Dermis blood vessel endothelial cell (primary cell): ENCODE measurements around the gene SNX14. TPM values are rescaled to one million over a fixed set of nuclear protein-coding genes. Genes with fewer than 3 reads are reported as not detected.

Experiments used
- DNase-seq: peaks from one replicate; pipeline ENCODE4 v3.0.0; 2010
- total RNA-seq: library from RNA; depleted of rRNA; stranded (reverse); fragments of >200 nt; gene quantifications from 2 replicates; pipeline ENCODE4 v1.2.3, GENCODE V29; 2014

Gene SNX14
- total RNA-seq, 1 donor from 2014 or later: 159 TPM

DNA sequence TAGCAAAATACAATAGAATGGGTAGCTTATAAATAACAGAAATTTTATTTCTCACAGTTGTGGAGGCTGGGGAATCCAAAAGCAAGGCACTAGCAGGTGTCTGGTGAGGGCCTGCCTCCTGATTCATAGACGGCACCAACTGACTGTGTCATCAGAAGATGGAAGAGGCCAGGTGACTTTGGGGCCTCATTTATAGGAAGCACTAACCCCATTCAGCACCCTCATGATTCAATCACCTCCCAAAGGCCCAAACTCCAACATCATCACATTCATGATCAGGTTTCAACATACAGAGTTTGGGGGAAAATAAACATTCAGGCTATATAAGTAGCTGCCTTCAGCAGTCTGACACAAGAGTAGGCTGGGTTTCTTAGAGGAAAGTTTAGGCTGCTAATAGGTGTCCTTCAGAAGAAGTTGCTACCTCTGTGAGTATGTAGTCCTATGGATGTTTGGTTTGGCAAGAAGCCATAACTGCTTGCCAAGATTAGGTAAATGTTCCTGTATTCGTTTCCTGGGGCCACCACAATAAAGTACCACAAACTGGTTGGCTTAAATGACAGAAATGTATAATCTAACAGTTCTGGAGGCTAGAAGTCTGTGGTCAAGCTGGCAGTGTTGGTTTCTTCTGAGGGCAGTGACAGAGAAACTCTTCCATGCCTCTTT lies 94.9 kb downstream of the SNX14 start:
- peak; percentile 72 for DNase-seq

DNA sequence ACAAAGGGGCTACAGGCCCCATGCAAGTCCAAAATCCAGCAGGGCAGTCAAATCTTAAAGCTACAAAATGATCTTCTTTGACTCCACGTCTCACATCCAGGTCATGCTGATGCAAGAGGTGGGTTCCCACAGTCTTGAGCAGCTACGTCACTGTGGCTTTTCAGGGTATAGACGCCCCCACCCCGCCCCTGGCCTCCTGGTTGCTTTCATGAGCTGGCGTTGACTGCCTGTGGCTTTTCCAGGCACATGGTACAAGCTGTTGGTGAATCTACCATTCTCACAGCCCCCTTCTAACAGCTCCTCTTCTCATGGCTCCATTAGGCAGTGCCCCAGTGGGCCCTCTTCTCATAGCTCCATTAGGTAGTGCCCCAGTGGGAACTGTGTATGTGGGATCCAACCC lies 96.8 kb downstream of the SNX14 start:
- DNase-seq: no peak

DNA sequence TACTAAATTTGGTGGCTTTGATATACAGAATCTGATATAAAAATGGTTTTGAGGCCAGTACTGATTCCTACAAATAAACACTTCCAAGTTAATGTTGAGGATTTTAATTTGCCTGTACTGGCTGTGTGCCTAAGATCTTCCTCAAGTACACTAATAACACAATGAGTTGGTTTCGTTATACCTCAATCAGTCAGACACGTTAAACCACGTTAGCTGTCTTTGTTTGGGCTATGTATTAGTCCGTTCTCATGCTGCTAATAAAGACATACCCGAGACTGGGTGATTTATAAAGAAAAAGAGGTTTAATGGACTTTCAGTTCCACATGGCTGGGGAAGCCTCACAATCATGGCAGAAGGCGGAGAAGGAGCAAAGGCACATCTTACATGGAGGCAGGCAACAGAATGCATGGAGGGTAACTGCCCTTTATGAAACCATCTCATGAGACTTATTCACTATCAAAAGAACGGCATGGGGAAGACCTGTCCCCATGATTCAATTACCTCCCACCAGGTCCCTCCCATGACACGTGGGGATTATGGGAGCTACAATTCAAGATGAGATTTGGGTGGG lies 97.6 kb downstream of the SNX14 start:
- no peak for DNase-seq

DNA sequence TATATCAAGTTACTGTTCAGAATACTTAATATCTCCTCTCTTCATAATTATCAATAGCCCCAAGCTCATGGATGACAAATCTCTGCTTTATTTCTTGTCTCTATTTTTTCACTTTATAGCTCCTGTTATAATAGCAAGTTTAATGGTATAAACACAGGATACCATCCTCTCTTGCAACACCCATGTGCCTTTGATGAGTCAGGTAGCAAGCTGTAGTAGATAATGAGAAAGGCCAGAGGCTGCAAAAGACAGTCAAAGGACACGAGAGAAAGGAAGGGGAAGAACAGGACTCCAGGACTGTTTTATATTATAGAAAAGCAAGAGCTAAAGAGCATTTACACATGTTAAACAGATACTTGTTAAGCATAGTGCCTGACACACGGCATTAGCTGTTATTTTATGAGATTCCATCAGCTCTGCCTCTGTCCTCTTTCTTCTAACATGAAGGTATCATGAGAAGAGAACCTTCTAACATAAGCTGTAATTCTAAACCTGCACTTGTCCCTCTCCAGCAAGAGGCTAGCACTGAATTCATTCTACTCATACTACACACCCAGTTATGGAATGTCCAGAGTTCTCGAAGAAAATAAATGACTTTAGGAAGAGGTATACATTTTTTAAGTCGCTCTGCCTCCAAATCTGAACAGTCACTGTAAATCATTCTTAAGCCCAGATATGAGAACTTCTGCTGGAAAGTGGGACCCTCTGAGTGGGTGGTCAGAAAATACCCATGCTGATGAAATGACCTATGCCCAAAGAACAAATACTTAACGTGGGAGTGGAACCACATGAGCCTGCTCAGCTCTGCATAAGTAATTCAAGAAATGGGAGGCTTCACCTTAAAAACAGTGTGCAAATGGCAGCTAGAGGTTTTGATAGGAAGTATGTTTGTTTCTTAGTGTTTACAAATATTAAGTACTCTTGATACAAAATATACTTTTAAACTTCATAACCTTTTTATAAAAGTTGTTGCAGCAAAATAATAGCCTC lies 98.8 kb downstream of the SNX14 start:
- DNase-seq: no peak

DNA sequence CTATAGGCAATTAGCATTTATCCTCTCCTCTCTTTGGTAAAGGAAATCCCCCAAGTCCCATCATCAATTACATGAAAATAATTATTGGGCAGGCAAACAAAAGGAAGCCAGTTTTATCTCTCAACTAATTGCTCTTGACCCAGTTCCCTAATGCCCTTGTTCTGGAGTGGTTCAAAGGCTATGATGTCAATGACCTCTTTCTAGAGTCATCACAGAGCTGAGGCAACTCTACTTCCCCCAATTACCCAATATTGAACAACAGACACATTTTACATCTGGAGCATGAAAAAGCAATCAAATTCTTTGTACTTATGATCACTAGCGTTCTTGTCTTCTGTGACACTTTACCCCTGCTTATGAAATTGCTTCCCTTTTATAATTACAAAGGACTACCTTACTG lies 100.3 kb downstream of the SNX14 start:
- no peak for DNase-seq

DNA sequence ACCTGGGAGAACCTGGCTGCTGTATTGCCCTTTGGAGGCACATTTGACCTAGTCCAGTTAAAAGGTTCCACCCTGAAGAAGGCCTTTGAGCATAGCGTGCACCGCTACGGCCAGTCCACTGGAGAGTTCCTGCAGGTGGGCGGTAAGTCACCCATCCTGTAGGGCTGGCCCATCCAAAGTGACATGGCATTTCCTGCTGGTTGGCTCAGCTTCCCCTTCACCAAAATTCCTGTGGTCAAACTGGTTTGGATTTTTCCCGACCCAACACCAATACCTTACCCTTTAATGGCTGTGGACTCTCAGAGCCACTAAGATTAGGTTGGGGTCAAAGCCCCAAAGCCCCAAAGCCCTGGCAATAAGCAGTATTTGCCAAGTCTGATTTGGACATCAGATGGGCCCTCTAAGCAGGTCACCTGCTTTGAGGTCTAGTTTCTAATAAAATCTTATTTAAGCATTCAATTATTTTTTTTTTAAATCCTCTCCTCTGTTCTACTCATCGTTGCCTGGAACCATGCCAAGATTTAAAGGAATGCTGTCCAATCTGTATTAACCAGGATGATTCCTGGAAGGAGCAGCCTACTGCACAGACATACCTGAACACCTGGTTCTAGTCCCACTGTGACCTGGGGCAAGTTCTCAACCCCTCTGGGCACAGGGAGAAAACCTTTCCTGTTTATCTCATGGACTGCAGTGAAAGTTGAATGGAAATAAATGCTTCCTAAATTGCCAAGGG lies 103.0 kb downstream of the SNX14 start:
- DNase-seq: peak; percentile 25

DNA sequence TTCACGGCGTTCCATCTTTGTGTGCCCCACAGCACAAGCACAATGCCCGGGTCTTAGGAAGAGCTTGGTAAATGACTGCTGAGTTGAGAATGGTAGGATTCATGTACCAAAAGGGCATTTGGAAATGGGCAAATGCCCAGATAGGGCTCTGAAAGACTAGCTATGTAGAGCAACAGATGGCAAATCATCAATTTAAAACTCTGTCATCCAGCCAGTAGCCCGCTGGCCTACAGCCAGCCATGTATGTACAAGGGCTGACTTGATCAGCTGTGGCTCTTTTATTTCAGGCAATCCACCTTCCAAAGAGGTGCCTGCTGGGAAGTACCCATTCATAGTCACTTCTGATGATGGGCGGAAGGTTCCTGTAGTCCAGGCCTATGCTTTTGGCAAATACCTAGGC lies 108.7 kb downstream of the SNX14 start:
- no peak for DNase-seq

DNA sequence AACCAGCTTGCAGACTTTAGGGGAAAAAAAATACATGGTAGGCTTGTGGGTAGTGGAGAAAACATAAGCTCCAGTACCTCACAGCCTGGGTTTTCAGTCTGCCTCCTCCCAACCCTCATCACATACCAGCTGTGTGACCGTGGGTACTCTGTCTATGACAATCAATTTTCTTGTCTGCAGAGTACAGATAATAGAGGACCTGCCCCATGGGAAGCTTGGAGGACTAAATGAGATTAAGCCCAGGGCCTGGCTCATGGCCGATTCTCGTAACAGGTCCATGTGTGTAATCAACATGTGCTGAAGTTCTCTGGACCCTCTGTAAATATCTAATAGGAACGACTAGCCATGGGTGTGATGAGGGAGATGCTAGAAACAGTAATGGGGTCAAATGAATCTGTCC lies 109.8 kb downstream of the SNX14 start:
- DNase-seq: no peak

DNA sequence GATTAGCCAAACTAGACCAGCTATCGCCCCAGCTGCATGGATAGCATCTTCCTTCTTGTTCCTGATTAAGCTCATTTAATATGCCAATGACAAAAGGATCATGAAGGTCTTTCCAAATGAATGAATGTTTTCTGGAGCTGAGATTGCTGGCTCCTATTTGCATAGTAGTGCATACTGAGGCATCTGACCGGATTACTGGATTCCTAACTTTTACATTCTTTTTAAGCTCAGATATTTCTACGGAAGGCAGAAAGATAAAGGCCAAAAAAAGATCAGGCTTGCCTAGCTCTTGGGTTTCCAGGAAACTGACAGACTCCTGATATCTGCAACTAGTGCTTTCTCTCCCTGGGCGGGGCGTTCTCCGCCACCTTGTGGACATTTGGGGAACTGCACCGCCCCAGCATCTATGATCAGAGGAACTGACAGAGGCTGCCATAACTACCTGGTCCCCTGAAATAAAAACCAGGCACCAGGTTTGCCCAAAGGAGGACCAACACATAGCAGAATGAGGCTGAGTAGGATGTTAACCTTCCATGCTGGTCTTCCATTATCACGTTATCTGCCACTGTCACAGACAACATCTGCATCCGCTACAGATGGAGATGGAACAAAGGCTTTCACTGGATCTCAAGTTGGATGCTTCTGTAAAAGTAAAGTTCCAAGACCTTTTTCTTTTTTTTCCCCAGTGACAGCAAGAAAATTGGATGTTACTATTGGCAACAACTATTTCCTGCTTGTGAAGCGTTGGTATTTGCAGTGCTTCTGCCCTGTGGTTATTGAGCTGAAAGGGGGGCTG lies 110.6 kb downstream of the SNX14 start:
- peak; percentile 85 for DNase-seq

DNA sequence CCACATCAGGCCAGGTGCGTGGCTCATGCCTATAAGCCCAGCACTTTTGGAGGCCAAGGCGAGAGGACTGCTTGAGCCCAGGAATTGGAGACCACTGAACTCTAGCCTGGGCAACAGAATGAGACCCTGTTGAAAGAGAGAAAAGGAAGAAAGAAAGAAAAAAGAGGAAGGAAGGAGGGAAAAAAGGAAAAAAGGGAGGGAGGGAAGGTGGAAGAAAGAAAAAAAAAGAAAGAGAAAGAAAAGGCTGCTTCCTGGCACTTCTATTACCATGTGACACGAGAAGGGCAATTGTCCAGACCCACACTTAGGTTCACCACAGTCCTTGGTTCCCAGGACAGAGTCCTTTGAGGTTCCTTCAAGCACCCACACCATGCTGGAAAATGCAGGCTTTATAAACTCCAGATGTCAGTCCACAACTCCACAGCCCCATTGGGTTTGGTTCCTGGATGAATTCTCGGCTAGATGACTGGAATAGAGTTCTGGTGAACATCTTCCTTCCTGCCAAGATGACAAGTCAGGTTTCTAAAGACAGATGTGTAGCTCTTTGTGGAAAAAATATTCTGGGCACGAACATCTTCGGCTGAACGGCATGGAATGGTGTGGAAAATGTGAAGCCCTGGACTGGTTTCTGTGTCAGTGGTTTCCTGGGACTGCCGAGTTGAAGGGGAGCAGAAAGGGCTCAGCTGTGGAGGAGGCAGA lies 111.3 kb downstream of the SNX14 start:
- DNase-seq: no peak

DNA sequence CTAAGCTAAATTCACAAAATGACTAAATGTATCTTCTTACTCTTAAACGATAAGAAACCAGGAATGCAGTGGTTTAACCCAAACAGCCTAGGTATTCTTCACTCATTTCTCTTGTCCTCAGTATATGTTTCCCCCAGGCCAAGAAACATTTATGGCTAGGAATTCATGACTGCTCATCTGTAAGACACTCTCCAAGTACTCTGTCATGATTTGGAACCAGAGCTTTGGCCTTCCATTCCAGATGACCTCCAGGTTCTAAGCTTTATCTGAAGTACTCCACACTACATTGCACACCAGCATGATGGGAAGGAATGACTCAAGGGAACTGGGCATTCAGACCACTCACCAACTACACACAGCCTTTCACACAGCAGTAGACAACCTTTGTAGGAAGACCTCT lies 114.5 kb downstream of the SNX14 start:
- DNase-seq: no peak

DNA sequence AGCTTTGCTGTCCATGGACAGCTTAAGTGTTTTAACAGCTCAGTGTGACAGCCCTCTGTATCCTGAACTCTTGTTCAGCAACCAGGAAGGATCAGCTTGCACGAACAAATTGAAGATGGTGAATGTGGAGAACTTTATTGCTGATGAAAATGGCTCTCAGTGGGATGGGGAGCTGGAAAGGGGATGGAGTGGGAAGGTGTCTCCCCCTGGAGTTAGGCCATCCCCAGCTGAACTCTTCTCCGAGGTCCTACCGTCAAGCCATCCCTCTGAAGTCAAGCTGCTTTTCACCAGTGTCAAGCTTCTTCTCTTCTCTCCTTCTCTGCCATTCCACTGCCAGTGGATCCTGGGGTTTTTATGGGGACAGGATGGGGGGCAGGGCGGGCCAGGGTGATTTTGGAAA lies 117.1 kb downstream of the SNX14 start:
- DNase-seq: no peak

DNA sequence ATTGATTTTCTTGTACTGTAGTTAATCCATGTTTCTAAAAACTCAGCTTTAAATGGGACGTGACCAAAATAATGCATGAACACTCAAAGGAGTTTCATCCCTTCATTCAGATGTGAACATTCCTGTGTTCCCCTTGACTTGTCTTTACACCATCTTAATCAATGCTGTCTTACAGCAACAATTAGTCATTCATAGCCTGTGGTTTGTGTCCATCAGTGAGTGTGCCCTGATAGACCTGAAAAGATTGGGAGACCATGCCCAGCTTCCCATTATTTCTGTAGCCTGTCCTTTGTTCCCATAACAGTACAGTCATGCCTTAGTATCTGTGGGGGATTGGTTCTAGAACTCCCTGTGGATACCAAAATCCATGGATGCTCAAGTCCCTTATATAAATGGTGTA lies 119.9 kb downstream of the SNX14 start:
- DNase-seq: no peak

DNA sequence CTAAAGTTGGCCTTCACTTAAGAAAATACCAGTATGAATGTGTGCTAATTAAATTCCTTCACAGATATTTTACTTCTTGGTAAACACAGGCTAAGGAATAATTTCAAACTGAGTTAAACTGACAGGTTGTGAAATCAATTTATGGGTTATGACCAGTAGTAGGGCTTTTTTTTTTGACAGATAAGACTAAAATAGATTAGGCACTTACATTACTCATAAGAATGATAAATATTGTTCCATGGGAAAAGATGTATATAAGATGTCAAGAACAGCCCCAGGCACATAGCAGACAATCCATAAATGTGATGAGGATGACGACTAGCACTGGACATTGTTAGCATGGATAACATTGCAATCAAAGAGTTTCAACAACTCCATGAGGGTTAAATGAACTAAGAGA lies 120.9 kb downstream of the SNX14 start:
- no peak for DNase-seq

DNA sequence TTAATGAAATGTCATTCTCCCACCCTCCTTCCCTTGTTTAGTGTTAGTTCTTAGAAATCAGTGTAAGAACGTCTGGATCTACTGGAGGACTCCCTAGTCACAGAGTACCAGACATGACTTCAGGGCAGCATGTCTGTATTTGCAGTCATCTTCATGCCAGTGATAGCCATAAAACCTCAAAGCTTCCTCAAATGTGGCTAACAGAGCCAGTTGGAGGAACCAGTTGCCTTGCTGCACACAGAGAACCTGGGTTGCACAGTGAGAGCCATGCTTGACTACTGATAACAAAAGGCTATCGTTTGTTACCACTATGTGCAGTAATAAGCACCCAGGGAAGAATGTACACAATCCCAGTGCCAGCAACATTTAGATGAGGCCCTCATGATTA lies 123.6 kb downstream of the SNX14 start:
- no peak for DNase-seq

DNA sequence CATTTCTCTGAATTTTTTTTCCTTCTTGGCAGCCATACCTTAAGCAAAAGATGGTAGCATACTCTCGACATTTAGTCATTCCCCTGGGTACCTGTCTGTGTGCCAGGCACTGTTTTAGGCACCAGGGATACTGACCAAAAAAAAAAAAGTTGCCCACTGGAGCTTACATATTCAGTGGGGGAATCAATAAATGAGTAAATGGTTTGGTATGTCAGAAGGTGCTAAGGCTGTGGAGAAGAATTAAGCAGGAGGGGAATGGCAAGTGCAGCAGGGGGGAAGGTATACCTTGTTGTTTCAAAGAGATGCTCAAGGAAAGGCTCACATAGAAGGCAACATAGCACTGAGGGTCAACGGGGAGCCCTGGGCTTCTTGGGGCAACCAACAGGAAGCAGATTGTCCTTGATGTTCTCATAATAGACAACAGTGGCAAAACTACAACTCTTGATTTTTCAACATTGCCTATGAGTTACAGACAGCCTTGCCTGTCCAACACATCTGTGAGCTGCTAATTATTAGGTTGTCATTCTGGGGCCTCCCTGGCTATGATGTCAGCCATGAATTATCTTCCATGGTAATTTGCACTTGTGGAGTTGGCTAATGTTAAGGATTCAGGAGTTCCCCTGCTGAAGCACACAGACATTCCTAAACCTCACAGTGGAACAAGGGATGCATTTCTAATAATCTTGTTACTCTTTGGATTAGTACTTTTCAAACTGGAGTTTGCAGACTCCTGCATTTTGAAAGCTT lies 124.2 kb downstream of the SNX14 start:
- DNase-seq: no peak

DNA sequence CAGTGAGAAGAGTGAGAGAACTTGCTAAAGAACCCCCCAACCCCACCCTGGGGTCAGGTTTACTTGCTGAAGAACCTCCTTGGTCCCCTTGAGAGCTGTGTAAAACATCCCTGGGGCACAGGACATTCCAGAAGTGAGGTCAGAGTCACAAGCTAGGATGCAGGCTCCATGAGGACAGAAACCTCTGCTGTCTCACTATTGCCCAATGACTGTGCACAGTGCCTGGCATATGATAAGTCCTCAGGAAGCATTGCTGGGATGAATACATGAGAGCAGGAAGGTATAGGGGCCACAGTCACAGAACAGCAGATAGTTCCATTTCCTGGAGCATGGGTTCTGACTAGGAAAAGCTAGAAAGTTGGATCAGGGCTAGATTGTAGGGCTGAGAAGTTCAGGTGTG lies 125.3 kb downstream of the SNX14 start:
- DNase-seq: no peak

DNA sequence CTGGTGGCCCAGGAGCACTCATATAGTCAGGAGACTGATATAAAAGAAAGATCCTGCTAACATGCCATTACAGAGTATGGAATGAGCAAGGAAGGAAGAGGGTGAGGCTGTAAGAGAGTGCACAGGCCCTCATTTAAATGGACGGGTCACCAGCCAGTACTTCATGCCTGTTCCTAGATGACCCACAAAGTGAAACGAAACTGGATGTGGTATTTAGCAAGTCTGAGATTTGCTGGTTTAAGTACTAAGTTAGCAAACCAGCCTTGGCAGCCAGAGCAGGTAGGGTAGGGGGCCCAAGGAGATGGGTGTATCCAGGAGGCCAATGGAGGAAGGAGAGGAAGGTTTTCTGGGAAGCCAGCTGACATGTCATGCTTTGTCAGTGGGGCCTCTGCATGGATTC lies 127.9 kb downstream of the SNX14 start:
- DNase-seq: no peak

DNA sequence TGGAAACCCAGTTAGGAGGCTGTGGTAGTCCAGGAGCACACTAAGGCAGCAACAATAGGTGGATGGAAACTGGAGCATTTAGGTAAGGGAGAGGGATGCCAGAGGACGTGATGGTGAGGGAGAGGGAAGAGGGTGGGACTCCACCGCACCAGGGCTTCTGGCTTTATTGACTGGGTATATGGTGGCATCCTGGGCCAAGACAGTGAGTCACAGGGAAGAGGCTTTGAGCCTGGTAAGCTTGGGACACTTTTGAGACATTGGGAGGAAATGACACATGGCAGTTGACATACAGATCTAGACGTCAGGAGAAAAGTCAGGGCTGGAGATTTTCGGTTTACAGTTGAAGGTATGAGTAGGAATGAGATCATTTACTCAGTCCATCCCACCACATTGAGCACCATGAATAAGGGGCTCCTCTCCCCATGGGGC lies 128.9 kb downstream of the SNX14 start:
- DNase-seq: peak; percentile 93

DNA sequence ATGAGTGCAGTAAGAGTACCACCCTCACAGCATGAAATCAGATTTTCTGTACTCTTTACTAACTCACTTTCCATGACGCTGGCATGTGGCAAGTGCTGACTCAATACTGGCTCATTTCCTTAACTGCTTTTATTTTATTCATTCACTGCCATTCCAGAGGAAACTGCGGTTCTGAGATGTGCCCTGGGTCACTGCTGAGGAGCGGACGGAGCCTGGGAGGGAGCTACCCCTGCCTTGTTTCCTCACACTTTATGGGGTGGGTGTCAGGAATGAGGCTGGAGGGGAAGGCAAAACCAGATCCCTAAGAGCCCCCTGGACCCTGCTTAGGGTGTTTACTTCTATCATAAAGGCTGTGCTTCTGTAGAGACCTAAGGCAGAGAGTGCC lies 129.4 kb downstream of the SNX14 start:
- DNase-seq: peak; percentile 98
